B cell (primary cell): ENCODE results near the gene DCTN4. TPM values are rescaled to one million over a fixed set of nuclear protein-coding genes. Genes with fewer than 3 reads are reported as not detected.

Experiments used
- ATAC-seq: fragments of 200-7000 bp; cut with Tn5 transposase; one replicate; pipeline ENCODE4 v1.10.0; 2021; ENCODE audit warnings: low read depth, mild to moderate bottlenecking, moderate number of reproducible peaks, moderate library complexity
- CTCF ChIA-PET: fragments of 350-600 bp; sonication (Branson Sonifier 250); formaldehyde crosslinking; loops from one replicate; lab custom pipeline; 2021; ENCODE audit warnings: antibody characterized with exemption, inconsistent platforms; lab: Charles Lee
- POLR2A ChIA-PET: fragments of 350-600 bp; sonication (Branson Sonifier 250); formaldehyde crosslinking; loops from one replicate; lab custom pipeline; 2021; ENCODE audit warnings: antibody characterized with exemption; lab: Charles Lee
- DNase-seq: peaks from one replicate; pipeline ENCODE4 v3.0.0; 2013
- H2AFZ ChIP-seq: 2 replicates; pipeline ENCODE4 v1.6.1; 2012; ENCODE audit warnings: mild to moderate bottlenecking, low read depth, low read length; ENCODE audit not compliant: insufficient read depth, poor library complexity, severe bottlenecking
- H3K27ac ChIP-seq, 2 donors: 1 replicate in 1 of 2; 2 replicates in 1 of 2; pipeline ENCODE4 v1.5.1; 2012 to 2013; ENCODE audit warnings: low read length in 2 of 2, mild to moderate bottlenecking in 2 of 2, moderate library complexity in 1 of 2
- H3K27me3 ChIP-seq, 4 experiments: fragments of 200-600 bp in 1 of 4; sonication (generic) in 1 of 4; replicated peaks in 1 of 4; 1 replicate in 2 of 4; 2 replicates in 2 of 4; pipeline versions ENCODE4 v1.6.1 to v1.7.0; 2013 to 2016; ENCODE audit warnings: low read length in 3 of 4, mild to moderate bottlenecking in 2 of 4, mixed read lengths in 1 of 4, moderate library complexity in 1 of 4; ENCODE audit not compliant: insufficient read depth in 4 of 4, control insufficient read depth in 3 of 4; ENCODE audit errors: control extremely low read depth in 1 of 4
- H3K36me3 ChIP-seq, 2 experiments: replicated peaks in 1 of 2; 1 replicate in 1 of 2; 2 replicates in 1 of 2; pipeline versions ENCODE4 v1.6.1 to v1.7.1; 2013; ENCODE audit warnings: low read length in 1 of 2; ENCODE audit not compliant: insufficient read depth in 2 of 2, control insufficient read depth in 1 of 2; ENCODE audit errors: control extremely low read depth in 1 of 2, extremely low read depth in 1 of 2
- H3K4me1 ChIP-seq, 2 donors: fragments of 200-600 bp in 1 of 2; sonication (generic) in 1 of 2; 1 replicate in 1 of 2; 2 replicates in 1 of 2; pipeline versions ENCODE4 v1.5.1 to v1.6.1; 2013 to 2017; ENCODE audit warnings: low read length in 2 of 2; ENCODE audit not compliant: control insufficient read depth in 2 of 2, insufficient read depth in 2 of 2
- H3K4me2 ChIP-seq: replicated peaks from 2 replicates; pipeline ENCODE3; 2012; ENCODE audit warnings: mild to moderate bottlenecking, low read depth, low read length; ENCODE audit not compliant: poor library complexity, severe bottlenecking
- H3K4me3 ChIP-seq, 5 experiments: fragments of 200-600 bp in 1 of 5; sonication (generic) in 1 of 5; 1 replicate in 3 of 5; 2 replicates in 2 of 5; pipeline versions ENCODE4 v1.5.1 to v1.7.0; 2011 to 2016; ENCODE audit warnings: low read length in 4 of 5, mild to moderate bottlenecking in 4 of 5, low read depth in 2 of 5, control low read depth in 1 of 5, moderate library complexity in 1 of 5; ENCODE audit not compliant: insufficient read depth in 1 of 5; ENCODE audit errors: control extremely low read depth in 1 of 5, extremely low read depth in 1 of 5
- H3K79me2 ChIP-seq: fragments of 200-600 bp; sonication (generic); one replicate; pipeline ENCODE4 v1.6.0; 2016; ENCODE audit warnings: low read length; ENCODE audit not compliant: control insufficient read depth, insufficient read depth
- H3K9ac ChIP-seq: fragments of 200-600 bp; sonication (generic); 2 replicates; pipeline ENCODE4 v1.6.1; 2017; ENCODE audit warnings: mild to moderate bottlenecking, low read length, moderate library complexity
- H3K9me3 ChIP-seq, 3 donors: one replicate each; pipeline versions ENCODE4 v1.6.1 to v1.7.1; 2013; ENCODE audit warnings: low read length in 2 of 3; ENCODE audit not compliant: control insufficient read depth in 2 of 3, insufficient read depth in 1 of 3; ENCODE audit errors: control extremely low read depth in 1 of 3
- H4K20me1 ChIP-seq: 2 replicates; pipeline ENCODE4 v1.6.0; 2012; ENCODE audit warnings: mild to moderate bottlenecking, low read length; ENCODE audit not compliant: insufficient read depth, control insufficient read depth, poor library complexity, severe bottlenecking
- H3K27ac Mint-ChIP-seq: one replicate; pipeline ENCODE4 v1.8.0; 2021; ENCODE audit warnings: mixed read lengths
- H3K27me3 Mint-ChIP-seq: one replicate; pipeline ENCODE4 v1.8.0; 2021; ENCODE audit warnings: mixed read lengths
- H3K4me1 Mint-ChIP-seq: one replicate; pipeline ENCODE4 v1.8.0; 2021; ENCODE audit warnings: mixed read lengths
- H3K4me3 Mint-ChIP-seq: one replicate; pipeline ENCODE4 v1.8.0; 2021; ENCODE audit warnings: mixed read lengths
- H3K9me3 Mint-ChIP-seq: one replicate; pipeline ENCODE4 v1.8.0; 2022; ENCODE audit warnings: mixed read lengths; ENCODE audit not compliant: insufficient read depth
- EZH2 ChIP-seq: IDR thresholded peaks from 2 replicates; pipeline ENCODE4 v1.6.1; 2012; ENCODE audit warnings: borderline replicate concordance, low read depth, mild to moderate bottlenecking, moderate library complexity, low read length; ENCODE audit not compliant: insufficient read depth, poor library complexity, severe bottlenecking
- WGBS: methylation state at CpG from one replicate; pipeline ENCODE4 v1.1.5; 2013; ENCODE audit warnings: missing lambda C conversion rate; ENCODE audit not compliant: insufficient coverage; 5-methylcytosine and 5-hydroxymethylcytosine counted together
- intact Hi-C: fragments of 100-400 bp; cut with micrococcal nuclease; formaldehyde crosslinking; loops from one replicate; pipeline ENCODE4 v1.10.0; 2022
- polyA plus RNA-seq: library from polyadenylated mRNA; depleted of rRNA; stranded (reverse); fragments of >200 nt; gene quantifications from 2 replicates; pipeline ENCODE4 v1.2.3, GENCODE V29; 2012
- total RNA-seq, 2 donors: library from RNA; stranded (reverse); fragments of 120-200 nt in 1 of 2; gene quantifications; 1 replicate in 1 of 2; 2 replicates in 1 of 2; pipeline versions ENCODE4 v1.2.3 to v1.2.4, GENCODE V29; 2013 to 2022
- TF ChIP-seq, protein P1 (sequence below): fragments of 200-600 bp; IDR thresholded peaks from one replicate; pipeline ENCODE4 v1.8.0; 2022; ENCODE audit warnings: antibody characterized with exemption, mild to moderate bottlenecking

The DCTN4 gene
- total and polyA plus RNA-seq, 2 donors (not counting 1 experiment from before 2014, with no cell fraction given): 11.2 to 54.4 TPM

DNA sequence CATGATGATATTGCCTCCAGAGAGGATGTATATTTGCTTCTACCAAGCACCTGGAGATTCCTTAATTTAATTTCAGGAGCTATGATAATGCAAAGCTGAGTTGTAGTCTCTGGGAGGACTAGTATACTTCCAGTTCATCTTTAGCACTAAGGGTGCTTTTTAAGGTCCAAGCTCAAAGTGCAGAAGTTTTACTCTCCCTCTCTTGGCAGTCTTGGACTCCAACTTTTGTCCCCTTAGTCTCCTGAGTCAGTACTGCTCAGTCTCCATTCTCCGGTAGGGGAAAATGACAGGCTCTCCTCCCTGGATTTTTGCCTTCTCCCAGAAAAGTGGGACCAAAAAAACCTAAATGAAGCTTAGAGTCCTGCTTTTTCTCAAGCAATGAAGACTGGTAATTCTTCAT lies 28.1 kb upstream of the DCTN4 start:
- Histone ChIP-seq H3K36me3 (no peaks in the 10 kb centered on the region), H3K4me3 (no peak overlapping the region), H4K20me1 (no peaks in the 10 kb centered on the region), H3K9me3 (no peaks in the 10 kb centered on the region), H3K4me1 (peaks cover 0 to 4% of the 10 kb centered on the region in 2 donors), H3K9ac (no peak overlapping the region), H3K4me2 (no peak overlapping the region), H3K27ac (no peak overlapping the region), H3K27me3 (peaks cover 0 to 22% (median 15%) of the 10 kb centered on the region in 4 experiments), H3K79me2 (no peaks in the 10 kb centered on the region), H2AFZ (no peak overlapping the region)
- no peak for DNase-seq
- Mint-ChIP-seq H3K27ac (no peak overlapping the region), H3K9me3 (no peaks in the 10 kb centered on the region), H3K4me1 (peaks cover 4% of the 10 kb centered on the region), H3K4me3 (no peak overlapping the region), H3K27me3 (peaks cover 49% of the 10 kb centered on the region)
- intact Hi-C loops: no loop called here
- POLR2A ChIA-PET: no interaction called here
- WGBS: 100% methylated on average over 1 of the region's 1 CpG
- no peak for ATAC-seq
- no peak for TF ChIP-seq EZH2
- TF ChIP-seq, protein P1, sequence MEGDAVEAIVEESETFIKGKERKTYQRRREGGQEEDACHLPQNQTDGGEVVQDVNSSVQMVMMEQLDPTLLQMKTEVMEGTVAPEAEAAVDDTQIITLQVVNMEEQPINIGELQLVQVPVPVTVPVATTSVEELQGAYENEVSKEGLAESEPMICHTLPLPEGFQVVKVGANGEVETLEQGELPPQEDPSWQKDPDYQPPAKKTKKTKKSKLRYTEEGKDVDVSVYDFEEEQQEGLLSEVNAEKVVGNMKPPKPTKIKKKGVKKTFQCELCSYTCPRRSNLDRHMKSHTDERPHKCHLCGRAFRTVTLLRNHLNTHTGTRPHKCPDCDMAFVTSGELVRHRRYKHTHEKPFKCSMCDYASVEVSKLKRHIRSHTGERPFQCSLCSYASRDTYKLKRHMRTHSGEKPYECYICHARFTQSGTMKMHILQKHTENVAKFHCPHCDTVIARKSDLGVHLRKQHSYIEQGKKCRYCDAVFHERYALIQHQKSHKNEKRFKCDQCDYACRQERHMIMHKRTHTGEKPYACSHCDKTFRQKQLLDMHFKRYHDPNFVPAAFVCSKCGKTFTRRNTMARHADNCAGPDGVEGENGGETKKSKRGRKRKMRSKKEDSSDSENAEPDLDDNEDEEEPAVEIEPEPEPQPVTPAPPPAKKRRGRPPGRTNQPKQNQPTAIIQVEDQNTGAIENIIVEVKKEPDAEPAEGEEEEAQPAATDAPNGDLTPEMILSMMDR: no peak
- CTCF ChIA-PET: interaction anchor here (0.5 to 1.2 kb wide), 5 partner anchors 11 to 634 kb away, joined by 3 to 4 read pairs (median 3); no protein-coding TSS in a partner anchor

- TF ChIP-seq EZH2: no peak
- TF ChIP-seq, protein P1: no peak
- H4K20me1 ChIP-seq: no peaks in the 10 kb centered on the region
- no peak overlapping the region for H3K27ac Mint-ChIP-seq
- H3K4me3 Mint-ChIP-seq: no peak overlapping the region
- H3K79me2 ChIP-seq: no peaks in the 10 kb centered on the region
- H3K9me3 Mint-ChIP-seq: no peaks in the 10 kb centered on the region
- DNase-seq (no peak), ATAC-seq (no peak)
- intact Hi-C loops: no loop called here
- no peak overlapping the region for H3K4me3 ChIP-seq
- no peaks in the 10 kb centered on the region for H3K36me3 ChIP-seq
- no peak overlapping the region for H2AFZ ChIP-seq
- ChIA-PET POLR2A (no interaction called here), CTCF (interaction anchor here (1.2 kb wide), 1 partner anchor 15 kb away, joined by 3 read pairs; no protein-coding TSS in a partner anchor)
- peaks cover 41% of the 10 kb centered on the region for H3K27me3 Mint-ChIP-seq
- H3K4me2 ChIP-seq: no peak overlapping the region
- peaks cover under 1 to 4% of the 10 kb centered on the region in 2 donors for H3K4me1 ChIP-seq
- peaks cover 4% of the 10 kb centered on the region for H3K4me1 Mint-ChIP-seq
- no peaks in the 10 kb centered on the region for H3K9me3 ChIP-seq
- WGBS: no CpG with 5 or more reads among the region's 1 CpG
- no peak overlapping the region for H3K27ac ChIP-seq
- H3K27me3 ChIP-seq: peaks cover 0 to 22% (median 15%) of the 10 kb centered on the region in 4 experiments
- H3K9ac ChIP-seq: no peak overlapping the region
Measured at GRCh38 chr5:150785950-150786349, 27.1 kb upstream of the DCTN4 start.
